Fibroblast of lung (primary cell): ENCODE data around the gene CMBL.

ENCODE experiments used
- CTCF ChIP-seq, 2 donors: IDR thresholded peaks in 1 of 2; conservative IDR thresholded peaks in 1 of 2; 1 replicate in 1 of 2; 2 replicates in 1 of 2; pipeline ENCODE4 v1.5.1; 2011 to 2012; ENCODE audit warnings: low read length in 2 of 2, control low read depth in 1 of 2, inconsistent platforms in 1 of 2, low read depth in 1 of 2, mild to moderate bottlenecking in 1 of 2
- EZH2 ChIP-seq: IDR thresholded peaks from 2 replicates; pipeline ENCODE4 v1.5.1; 2012; ENCODE audit warnings: low read length, control low read depth, mild to moderate bottlenecking; ENCODE audit errors: missing control alignments

DNA sequence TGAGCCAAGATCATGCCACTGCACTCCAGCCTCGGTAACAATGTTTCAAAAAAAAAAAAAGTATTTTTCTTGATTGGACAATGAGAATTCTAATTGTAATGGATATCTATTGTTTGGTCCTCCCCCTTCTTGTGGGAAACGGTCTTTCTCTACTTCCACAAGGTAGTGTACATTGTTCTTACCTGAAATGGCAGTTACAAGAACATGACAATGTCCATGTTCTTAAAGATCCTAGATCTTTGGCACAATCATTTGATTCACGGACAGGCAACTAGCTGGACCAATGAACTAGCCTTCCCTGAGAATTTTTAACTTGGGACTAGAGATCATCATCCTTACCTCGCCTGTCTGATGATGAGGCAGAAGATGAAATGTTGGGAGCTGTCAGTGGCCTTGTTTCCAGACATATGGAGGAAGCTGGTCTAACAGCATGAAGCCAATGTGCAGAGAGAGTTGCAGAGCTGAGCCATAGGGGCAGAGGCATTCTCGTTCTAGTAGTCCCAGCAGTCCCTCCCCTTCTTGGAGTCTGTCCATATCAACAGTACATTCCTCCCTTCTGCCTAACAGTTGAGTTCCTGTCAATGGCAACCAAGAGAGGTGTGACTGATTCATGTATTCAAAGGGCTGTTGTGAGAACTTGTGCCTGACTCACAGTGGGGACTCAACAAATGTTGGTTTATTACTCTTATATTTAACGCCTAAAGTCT lies 43.6 kb upstream of the CMBL start:
- TF ChIP-seq CTCF (conservative IDR thresholded peaks at IDR 0.05 in 1 of 2, IDR thresholded peaks at IDR 0.05 in 1 of 2; ENCODE audit: low read depth in 1 of 2, low read length in 2 of 2) (no peak), EZH2 (no peak)
